NT2/D1 (cell line): ENCODE measurements around the gene ST6GALNAC3.

Source experiments
- DNase-seq: peaks from one replicate; pipeline ENCODE4 v3.0.0-alpha.2; 2011; ENCODE audit warnings: low read depth, low spot score
- H3K27me3 ChIP-seq: 2 replicates; pipeline ENCODE4 v1.6.0; 2011; ENCODE audit warnings: mild to moderate bottlenecking; ENCODE audit not compliant: insufficient read length, insufficient read depth
- H3K36me3 ChIP-seq: 2 replicates; pipeline ENCODE4 v1.6.1; 2011; ENCODE audit warnings: mild to moderate bottlenecking, low read length, mixed read lengths; ENCODE audit not compliant: insufficient read depth, insufficient read length
- H3K4me1 ChIP-seq: 2 replicates; pipeline ENCODE4 v1.5.1; 2011; ENCODE audit not compliant: insufficient read depth, insufficient read length
- H3K4me3 ChIP-seq: 2 replicates; pipeline ENCODE4 v1.5.1; 2011; ENCODE audit warnings: low read depth; ENCODE audit not compliant: insufficient read length
- H3K9ac ChIP-seq: 2 replicates; pipeline ENCODE4 v1.6.0; 2011; ENCODE audit warnings: low read depth; ENCODE audit not compliant: insufficient read length
- H3K9me3 ChIP-seq: 2 replicates; pipeline ENCODE4 v1.5.1; 2011; ENCODE audit warnings: mild to moderate bottlenecking, low read length; ENCODE audit not compliant: insufficient read depth
- SUZ12 ChIP-seq: IDR thresholded peaks from 2 replicates; pipeline ENCODE4 v1.6.1; 2011; ENCODE audit not compliant: insufficient read length, insufficient read depth; ENCODE audit errors: extremely low read depth
- YY1 ChIP-seq: IDR thresholded peaks from 2 replicates; pipeline ENCODE4 v1.6.1; 2011; ENCODE audit not compliant: insufficient read length, insufficient read depth
- ZNF274 ChIP-seq: IDR thresholded peaks from 2 replicates; pipeline ENCODE4 v1.6.1; 2011; ENCODE audit warnings: mild to moderate bottlenecking, low read depth, low read length

Gene ST6GALNAC3

DNA sequence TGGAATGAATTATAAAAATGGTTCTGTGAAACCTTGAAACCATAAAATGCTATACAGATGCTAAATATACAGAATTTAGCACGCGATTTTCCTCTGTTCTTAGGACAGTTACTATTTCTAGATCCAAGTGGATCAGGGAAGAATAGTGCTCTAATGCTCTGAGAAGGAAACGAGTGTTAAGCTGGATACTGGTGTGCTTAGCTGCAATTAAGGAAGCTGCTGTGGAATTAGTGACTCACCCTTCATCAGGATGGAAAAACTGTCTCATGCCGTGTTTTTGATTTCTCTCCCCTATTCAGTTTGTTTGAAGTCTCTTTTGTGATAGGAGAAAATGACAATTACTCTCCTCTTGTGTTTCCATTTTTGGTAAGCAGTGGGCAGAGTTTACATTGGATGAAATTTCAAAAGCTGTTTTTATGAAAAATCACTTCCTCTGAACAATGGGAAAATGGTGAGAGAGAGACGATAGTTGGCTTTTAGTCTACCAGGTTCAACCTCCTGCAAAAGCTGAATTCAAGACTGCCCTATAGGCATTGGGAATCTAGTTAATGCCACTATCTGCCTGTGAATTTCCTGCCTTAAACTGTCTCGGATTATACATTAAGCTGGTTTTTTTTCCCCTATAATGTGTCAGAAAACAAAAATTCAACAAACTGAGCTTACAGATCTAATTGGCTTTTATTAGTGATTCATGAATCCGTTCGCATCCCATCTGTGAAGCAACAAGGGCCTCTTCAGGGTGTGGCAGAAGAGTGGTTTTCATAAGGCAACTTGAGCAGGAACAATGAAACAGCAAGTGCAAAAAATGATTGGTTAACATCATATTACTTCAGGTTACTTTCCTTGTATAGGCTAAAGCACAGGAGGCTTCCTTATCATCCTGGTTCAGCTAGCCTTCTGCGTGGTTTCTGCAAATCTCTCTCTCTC lies 179.8 kb downstream of the ST6GALNAC3 start:
- H3K9ac ChIP-seq, result no peak overlapping the region
- TF ChIP-seq ZNF274, result no peak
- no peak for TF ChIP-seq YY1
- no peak for TF ChIP-seq SUZ12
- no peaks in the 10 kb centered on the region for H3K4me1 ChIP-seq
- DNase-seq, result no peak
- H3K36me3 ChIP-seq, result no peaks in the 10 kb centered on the region
- no peak overlapping the region for H3K4me3 ChIP-seq
- H3K9me3 ChIP-seq, result no peaks in the 10 kb centered on the region
- no peaks in the 10 kb centered on the region for H3K27me3 ChIP-seq

DNA sequence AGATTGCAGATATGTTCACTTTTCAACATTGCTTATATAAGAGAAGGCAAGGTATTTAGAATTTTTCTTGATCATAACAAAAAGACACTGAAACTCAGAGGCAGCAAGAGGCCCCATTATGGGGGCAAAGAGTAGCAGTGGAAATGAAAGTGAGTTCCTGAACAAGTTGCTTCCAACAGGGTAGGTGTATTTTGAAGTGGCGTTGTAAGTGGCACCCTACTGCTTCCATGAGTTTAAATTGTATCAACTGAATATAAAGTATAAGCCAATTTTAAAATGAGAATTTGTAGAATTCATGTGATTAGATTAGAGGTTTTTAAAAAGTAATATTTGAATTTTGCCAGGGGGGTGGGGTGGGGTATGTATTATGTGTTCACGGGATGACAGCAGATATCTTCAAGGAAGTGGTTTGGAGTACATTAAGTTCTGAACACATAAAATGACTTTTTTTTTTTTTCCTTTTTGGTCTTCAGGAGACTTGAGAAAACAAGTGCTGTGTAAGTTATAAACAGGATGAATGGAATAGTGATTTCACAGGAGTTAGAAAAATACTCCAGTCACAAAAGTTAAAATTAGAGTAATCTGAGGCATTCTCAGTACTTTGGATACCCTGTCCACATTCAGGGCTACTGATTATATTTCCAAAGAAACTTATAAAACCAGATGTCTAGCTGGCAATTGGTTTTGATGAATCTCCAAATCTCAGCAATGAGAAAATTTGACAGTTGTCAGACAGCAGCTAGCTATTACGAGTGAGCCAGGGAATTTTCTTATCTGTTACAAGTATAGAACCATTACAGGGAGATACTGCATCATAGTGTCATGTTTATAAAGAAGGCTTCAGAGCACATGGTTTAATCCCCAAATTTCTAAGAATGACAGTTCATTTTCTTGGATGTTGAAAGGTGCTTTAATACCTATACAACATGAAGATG lies 182.0 kb downstream of the ST6GALNAC3 start:
- Histone ChIP-seq H3K9ac (no peak overlapping the region), H3K36me3 (no peaks in the 10 kb centered on the region)

DNA sequence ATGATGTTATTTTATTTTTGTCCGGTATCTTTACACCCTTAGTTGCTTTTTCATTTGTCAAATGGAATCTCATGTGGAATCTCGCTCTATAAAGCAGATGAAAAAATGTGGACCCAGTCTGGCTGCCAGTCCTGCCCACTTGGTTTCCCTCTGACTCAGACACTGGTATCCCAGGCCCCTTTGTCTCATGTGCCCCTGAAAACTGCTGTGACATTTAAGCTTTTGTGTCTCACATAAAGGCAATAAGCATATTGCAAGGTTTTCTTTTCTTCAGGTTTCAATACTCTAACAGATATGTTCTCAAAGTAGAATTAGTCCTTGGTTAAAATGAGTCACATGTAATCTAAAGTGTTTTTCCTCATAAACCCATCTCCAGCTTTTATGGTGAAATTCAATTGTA lies 183.3 kb downstream of the ST6GALNAC3 start:
- H3K9ac ChIP-seq, result no peak overlapping the region
- H3K4me3 ChIP-seq, result no peak overlapping the region
- H3K27me3 ChIP-seq, result no peaks in the 10 kb centered on the region
- TF ChIP-seq ZNF274, result no peak
- TF ChIP-seq YY1, result no peak
- no peak for TF ChIP-seq SUZ12
- H3K36me3 ChIP-seq, result no peaks in the 10 kb centered on the region
- H3K9me3 ChIP-seq, result no peaks in the 10 kb centered on the region
- DNase-seq, result no peak
- no peaks in the 10 kb centered on the region for H3K4me1 ChIP-seq

More for the DNA sequence above, 182.0 kb downstream of the ST6GALNAC3 start:
- Histone ChIP-seq H3K4me3 (no peak overlapping the region), H3K27me3 (no peaks in the 10 kb centered on the region), H3K4me1 (no peaks in the 10 kb centered on the region), H3K9me3 (no peaks in the 10 kb centered on the region)
- DNase-seq, result no peak
- TF ChIP-seq SUZ12 (no peak), YY1 (no peak), ZNF274 (no peak)

DNA sequence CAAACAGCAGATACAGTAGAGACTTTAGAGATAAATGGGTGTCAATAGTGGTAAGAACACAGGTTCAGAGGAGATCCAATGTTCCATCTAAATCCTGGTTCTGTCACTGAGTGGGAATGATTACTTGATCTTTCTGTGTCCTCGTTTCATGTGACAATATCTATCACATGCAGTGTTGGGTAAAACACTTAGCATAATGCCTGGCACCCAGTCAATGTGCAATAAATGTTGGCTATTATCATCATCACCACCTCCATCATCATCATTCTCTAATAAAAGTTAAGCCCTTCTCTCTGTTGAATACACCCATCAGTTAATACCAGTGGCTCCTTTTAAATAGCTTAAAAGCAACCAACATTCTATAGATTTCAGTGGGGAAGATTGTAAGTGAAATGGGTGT lies 184.7 kb downstream of the ST6GALNAC3 start:
- H3K9ac ChIP-seq, result no peak overlapping the region
- H3K4me3 ChIP-seq, result no peak overlapping the region
- no peaks in the 10 kb centered on the region for H3K36me3 ChIP-seq
- H3K4me1 ChIP-seq, result no peaks in the 10 kb centered on the region
- no peak for TF ChIP-seq ZNF274
- no peak for TF ChIP-seq SUZ12
- no peak for TF ChIP-seq YY1
- H3K27me3 ChIP-seq, result no peaks in the 10 kb centered on the region
- H3K9me3 ChIP-seq, result no peaks in the 10 kb centered on the region
- DNase-seq, result no peak

DNA sequence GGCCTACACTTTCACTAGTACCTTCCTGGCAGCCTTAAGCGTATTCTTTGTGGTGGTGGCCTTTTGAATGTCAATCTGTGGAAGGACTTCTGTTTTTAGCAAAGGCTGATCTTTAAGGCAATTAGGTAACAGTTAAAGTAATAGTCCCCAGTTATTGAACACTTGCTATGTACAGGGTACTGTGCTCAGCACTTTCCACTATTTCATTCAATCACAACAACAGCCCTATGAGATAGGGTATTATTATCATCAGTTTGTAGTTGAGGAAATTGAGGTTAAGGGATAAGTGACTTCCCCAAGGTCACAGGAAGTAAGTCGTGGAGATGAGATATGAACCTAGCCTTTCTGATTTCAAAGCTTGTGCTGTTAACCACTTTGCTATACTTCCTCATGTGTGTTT lies 185.7 kb downstream of the ST6GALNAC3 start:
- Histone ChIP-seq H3K4me1 (no peaks in the 10 kb centered on the region), H3K9me3 (no peaks in the 10 kb centered on the region), H3K9ac (no peak overlapping the region), H3K27me3 (no peaks in the 10 kb centered on the region), H3K4me3 (no peak overlapping the region), H3K36me3 (no peaks in the 10 kb centered on the region)
- DNase-seq, result no peak
- TF ChIP-seq YY1 (no peak), SUZ12 (no peak), ZNF274 (no peak)

DNA sequence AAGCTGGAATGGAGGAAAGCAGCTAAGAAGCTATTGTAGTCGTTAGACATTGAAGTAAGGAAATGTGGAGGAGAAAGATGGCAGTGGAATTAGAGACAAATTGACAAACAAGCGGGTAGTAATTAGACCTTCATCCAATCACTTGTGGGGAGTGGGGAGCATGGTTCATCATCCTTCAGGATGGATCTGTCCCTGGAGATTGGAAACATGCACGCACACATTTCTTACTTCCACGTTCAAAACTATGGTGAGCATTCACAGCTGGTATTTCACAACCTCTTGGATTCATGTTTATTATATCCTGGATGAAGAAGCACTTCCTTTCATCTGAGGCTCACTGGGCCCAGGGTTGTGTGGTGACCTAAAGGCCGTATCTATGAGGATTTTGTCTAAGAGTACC lies 188.1 kb downstream of the ST6GALNAC3 start:
- no peaks in the 10 kb centered on the region for H3K4me1 ChIP-seq
- no peak for DNase-seq
- H3K4me3 ChIP-seq, result no peak overlapping the region
- TF ChIP-seq SUZ12 (no peak), ZNF274 (no peak), YY1 (no peak)
- no peaks in the 10 kb centered on the region for H3K27me3 ChIP-seq
- H3K9ac ChIP-seq, result no peak overlapping the region
- no peaks in the 10 kb centered on the region for H3K9me3 ChIP-seq
- no peaks in the 10 kb centered on the region for H3K36me3 ChIP-seq

DNA sequence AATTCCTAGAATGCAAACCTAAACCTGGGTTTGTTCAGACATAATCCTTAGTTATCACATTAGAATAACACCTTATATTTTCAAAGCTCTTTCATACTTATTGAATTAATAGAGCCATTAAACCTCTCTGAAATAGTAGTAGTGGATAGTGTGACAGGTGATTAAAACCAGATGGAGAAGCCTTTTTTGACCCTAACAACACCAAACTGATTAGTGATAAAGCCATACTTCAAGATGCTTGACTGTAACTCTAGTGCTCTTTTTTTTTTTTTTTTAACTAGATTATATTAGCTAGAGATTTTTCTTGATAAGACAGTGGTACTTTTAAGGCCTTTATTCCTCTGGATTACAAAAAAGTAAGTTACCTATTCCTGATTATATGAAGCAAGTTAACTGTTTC lies 190.1 kb downstream of the ST6GALNAC3 start:
- no peak for DNase-seq
- TF ChIP-seq YY1, result no peak
- TF ChIP-seq ZNF274, result no peak
- no peak for TF ChIP-seq SUZ12
- H3K4me1 ChIP-seq, result no peaks in the 10 kb centered on the region
- H3K9ac ChIP-seq, result no peak overlapping the region
- no peaks in the 10 kb centered on the region for H3K27me3 ChIP-seq
- H3K36me3 ChIP-seq, result no peaks in the 10 kb centered on the region
- H3K4me3 ChIP-seq, result no peak overlapping the region
- no peaks in the 10 kb centered on the region for H3K9me3 ChIP-seq
